HG03064 (cell line): ENCODE results near the gene SMAD7.

Source experiments
- ATAC-seq: cut with Tn5 transposase; IDR thresholded peaks from one replicate; pipeline ENCODE4 v1.9.1; 2021; ENCODE audit warnings: low read depth; ENCODE audit not compliant: unreplicated experiment

Gene SMAD7

DNA sequence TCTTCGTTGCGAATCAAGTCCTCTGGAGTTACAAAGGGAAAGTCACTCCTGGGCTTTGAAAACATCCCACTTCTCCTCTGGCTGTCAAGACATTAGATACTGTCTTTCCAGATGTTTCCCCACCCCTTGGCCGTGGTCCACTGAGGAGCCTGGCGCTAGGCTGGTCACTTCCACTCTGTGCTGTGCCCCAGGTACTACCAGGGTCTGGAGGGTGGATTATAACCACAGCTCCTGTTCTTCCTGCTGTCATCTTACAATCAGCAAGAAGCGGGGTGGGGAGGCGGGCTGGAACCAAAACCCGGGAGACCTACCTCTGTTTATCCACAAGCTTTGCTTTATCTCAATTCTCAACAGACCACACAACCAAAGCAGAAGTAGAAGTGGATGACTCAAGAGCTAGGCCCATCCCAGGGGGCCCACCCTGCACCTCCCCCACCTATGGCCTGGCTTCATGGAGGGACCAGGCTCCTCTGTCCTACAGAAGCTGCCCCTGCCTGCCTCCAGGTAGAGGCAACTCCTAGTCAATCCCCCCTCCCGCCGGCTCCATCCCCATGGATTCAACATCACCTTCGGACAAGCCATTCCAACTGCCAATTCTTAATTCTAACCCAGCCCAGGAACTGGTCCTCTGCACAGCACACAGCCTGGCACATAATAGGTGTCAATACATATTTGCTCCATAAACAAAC lies 17.8 kb downstream of the SMAD7 start:
- ATAC-seq, result no peak

DNA sequence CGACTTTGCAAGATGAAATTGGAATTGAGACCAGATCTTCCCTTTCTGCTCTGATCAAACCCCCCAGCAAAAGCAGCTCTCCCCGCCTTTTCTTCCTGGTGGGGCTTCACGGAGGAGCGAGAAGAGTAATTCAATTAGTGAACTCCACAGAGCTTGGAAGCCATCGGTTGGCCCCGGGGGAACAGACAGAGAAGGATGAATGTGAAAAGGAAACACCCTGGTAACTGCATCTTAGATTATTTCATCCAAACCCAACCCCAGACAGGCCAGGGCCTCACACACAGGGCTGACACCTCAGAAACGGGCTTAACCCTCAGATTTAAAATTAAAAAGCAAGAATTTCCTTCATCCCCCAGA lies 18.3 kb downstream of the SMAD7 start:
- ATAC-seq, result no peak

GRCh38 chr18:48931680-48932461 lies 18.9 kb downstream of the SMAD7 start:
- ATAC-seq, result no peak

DNA sequence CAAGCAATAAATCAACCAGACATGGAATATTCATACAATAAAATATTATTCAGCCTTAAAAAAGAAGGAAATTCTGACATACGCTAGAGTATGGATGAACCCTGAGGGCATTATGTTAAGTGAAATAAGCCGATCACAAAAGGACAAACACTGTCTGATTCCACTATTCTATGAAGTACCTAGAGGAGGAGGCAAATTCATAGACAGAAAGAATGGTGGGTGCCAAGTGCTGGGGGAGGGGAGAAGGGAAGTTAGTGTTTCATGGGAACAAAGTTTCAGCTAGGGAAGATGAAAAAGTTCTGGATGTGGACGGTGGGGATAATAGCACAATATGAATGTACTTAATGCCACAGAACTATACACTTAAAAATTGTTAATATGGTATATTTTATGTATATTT lies 19.8 kb downstream of the SMAD7 start:
- no peak for ATAC-seq

- ATAC-seq, result no peak
Measured at GRCh38 chr18:48929941-48930713, 20.6 kb downstream of the SMAD7 start.

DNA sequence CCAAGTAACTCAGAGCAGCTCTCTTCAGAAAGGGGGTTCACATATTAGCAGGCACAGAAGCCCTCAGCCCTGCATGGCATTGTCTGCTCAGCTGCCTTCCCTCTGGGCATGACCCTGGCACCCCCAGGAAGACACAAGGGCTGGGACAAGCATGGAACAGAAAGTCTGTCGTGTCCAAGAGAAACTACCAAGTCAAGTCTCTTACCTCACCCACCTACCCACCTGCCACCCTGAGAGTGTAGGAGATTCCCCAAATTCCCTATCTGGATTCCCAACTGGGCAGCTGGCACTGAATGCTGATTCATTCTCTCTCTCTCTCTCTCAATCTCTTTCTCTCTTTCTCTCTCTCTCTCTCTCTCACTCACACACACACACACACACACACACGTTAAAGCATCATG lies 21.6 kb downstream of the SMAD7 start:
- ATAC-seq, result no peak

DNA sequence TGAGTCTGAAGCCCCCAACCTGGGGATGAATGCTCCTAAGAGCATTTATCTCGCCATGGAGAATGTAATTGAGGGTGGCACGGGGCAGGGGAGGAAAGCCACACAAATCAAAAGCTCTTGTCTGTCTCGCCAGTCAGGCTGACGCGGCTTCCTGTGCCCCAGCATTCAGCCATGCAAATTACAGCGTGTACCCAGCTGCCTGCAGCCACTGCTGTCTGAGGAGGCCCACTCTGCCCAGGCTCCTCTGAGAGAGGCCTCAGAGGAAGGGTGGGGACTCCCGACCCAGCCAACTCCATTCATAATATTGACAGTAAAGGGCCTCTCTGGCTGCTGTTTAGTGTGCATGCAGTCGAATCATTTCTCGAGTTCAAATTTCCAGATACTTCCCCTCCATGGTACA lies 22.0 kb downstream of the SMAD7 start:
- peak; percentile 74 for ATAC-seq

GRCh38 chr18:48927286-48928080 lies 23.3 kb downstream of the SMAD7 start:
- ATAC-seq, result no peak

- ATAC-seq, result no peak
Measured at GRCh38 chr18:48926420-48926857, 24.3 kb downstream of the SMAD7 start.

DNA sequence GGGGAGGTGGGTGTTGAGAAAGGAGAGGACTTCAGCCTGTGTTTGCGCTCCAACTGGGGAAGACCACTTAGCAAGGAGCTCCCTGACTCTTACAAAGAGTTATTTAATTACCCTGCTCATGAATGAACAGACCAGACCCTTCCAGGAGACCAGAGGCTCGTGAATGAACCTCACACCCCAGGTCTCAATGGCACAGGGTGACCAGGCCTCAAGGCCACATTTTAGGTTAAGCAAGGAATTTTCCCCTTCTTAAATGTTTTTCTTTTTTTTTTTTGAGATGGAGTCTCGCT lies 25.3 kb downstream of the SMAD7 start:
- no peak for ATAC-seq

DNA sequence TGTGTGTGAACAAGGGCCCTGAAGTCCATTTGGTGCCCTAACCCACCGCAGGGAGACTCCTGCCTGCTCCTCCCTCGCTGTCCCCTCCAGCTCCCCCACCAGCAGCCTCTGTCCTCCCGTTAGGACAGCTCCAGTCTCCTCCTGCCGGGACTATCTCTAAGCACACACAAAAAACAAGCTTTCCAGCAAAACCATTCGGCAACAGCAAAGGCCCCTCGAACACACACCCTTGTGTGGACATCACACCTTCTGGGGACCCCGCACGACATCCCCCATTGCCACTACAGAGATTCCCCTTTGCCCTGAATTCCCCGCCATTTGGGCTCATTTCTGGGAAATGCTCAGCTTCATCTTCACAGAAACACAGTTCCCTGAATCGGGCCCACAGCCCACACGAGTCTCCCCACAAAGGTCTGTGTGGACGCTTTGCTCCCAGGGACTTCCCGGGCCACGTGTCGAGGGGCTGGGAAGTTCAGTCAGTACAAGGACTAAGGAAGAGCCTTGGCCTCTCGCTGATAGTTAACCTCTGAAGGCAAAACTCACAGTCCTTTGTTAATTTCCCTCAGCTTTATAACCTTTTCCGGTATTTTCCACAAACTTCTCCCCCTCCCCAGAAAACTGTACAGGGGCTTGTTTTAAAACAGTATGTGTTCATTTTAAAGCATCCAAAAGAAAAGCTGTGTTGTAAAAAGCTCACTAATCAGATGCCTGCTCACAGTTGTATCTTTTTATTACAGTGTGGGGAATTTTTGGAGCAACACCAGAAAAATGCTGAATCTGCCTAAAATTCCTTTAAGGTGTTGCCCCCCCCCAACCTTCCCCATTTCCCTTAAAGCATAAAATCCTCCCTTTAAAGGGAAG lies 25.9 kb downstream of the SMAD7 start:
- no peak for ATAC-seq

- ATAC-seq, result no peak
Measured at GRCh38 chr18:48923746-48924629, 26.8 kb downstream of the SMAD7 start.

- no peak for ATAC-seq
Measured at GRCh38 chr18:48922801-48923730, 27.7 kb downstream of the SMAD7 start.

DNA sequence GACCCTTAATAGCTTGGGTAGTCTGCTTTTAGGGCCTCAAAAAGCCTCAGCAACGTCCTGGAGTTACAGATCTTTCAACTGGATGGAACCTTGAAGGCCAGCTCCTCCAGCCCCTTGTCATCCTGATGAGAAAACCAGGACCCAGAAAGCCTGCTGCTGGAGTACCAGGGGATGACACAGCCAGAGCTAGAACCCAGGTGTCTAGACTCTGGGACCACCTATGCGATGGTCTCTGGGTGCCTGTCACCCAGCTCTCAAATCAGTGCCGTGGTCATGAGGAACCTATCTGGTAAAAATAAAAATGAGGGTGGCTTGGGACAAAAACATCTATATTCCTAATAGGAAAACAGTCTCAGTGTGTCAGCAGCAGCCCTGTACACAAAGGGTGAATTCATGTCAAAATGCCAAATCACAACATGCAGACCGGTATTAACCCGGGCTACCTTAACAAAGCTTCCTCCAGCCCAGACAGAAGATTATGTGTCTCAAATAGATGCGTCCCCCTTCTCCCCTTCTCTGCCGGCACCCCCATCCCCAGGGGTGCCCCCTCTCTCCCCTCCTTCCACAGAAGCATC lies 28.5 kb downstream of the SMAD7 start:
- no peak for ATAC-seq

GRCh38 chr18:48921305-48922225 lies 29.2 kb downstream of the SMAD7 start:
- no peak for ATAC-seq

- no peak for ATAC-seq
Measured at GRCh38 chr18:48920408-48921038, 30.2 kb downstream of the SMAD7 start.
